GM12892 (cell line): ENCODE data around the gene ELL.
"Not testable (repeated sequence)": the region's sequence is repeated elsewhere in the genome, so short reads cannot be mapped to it uniquely, and the experiment has no call there.

Experiments
- POLR2A ChIP-seq: IDR thresholded peaks from 2 replicates; pipeline ENCODE4 v1.6.1; 2011; ENCODE audit warnings: low read depth, low read length, control low read depth
- POLR2AphosphoS5 ChIP-seq: IDR thresholded peaks from 2 replicates; pipeline ENCODE4 v1.6.1; 2011; ENCODE audit warnings: low read depth, low read length, control low read depth

DNA sequence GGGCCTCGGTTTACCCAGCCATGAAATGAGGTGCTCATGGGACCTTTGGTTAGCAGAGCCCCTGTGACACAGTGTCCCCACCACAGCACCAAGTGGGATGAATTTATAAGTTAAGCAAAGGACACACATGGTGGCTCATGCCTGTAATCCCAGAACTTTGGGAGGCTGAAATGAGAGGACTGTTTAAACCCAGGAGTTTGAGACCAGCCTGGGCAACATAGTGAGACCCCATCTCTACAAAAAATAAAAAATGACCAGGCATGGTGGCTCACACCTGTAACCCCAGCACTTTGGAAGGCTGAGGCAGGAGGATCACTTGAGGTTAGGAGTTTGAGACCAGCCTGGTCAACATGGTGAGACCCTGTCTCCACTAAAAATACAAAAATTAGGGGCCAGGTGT, 18.3 kb upstream of the ELL start:
- not testable (repeated sequence) for TF ChIP-seq POLR2AphosphoS5, POLR2A
